Loucy (cell line): ENCODE data around the gene ANO1.
A peak's percentile ranks its signal among the peaks of the same experiment; 100 is the strongest.

Experiments
- H2AFZ ChIP-seq: fragments of 200-600 bp; sonication (generic); 2 replicates; pipeline ENCODE4 v1.6.0; 2016; ENCODE audit warnings: antibody characterized with exemption, mild to moderate bottlenecking, low read length, moderate library complexity
- H3F3A ChIP-seq: fragments of 200-600 bp; 2 replicates; pipeline ENCODE4 v1.6.0; 2016; ENCODE audit warnings: antibody characterized with exemption, low read depth, mild to moderate bottlenecking
- H3K27me3 ChIP-seq: fragments of 200-600 bp; sonication (generic); 2 replicates; pipeline ENCODE4 v1.6.1; 2014; ENCODE audit warnings: low read length, mild to moderate bottlenecking; ENCODE audit not compliant: insufficient read depth, poor library complexity, severe bottlenecking
- H3K36me3 ChIP-seq: fragments of 200-600 bp; sonication (generic); 2 replicates; pipeline ENCODE4 v1.6.1; 2016; ENCODE audit warnings: low read length; ENCODE audit not compliant: insufficient read depth
- H3K4me1 ChIP-seq: fragments of 200-600 bp; sonication (generic); 2 replicates; pipeline ENCODE4 v1.5.1; 2014; ENCODE audit warnings: low read length, mild to moderate bottlenecking; ENCODE audit not compliant: insufficient read depth, poor library complexity, severe bottlenecking
- H3K4me2 ChIP-seq: fragments of 200-600 bp; sonication (generic); 2 replicates; pipeline ENCODE4 v1.6.0; 2014; ENCODE audit warnings: antibody characterized with exemption, low read length, low read depth, mild to moderate bottlenecking; ENCODE audit not compliant: poor library complexity, severe bottlenecking
- H3K4me3 ChIP-seq: fragments of 200-600 bp; sonication (generic); 2 replicates; pipeline ENCODE4 v1.5.1; 2014; ENCODE audit warnings: low read length, mild to moderate bottlenecking, mixed read lengths; ENCODE audit not compliant: poor library complexity, severe bottlenecking
- H3K79me2 ChIP-seq: fragments of 200-600 bp; sonication (generic); 2 replicates; pipeline ENCODE4 v1.6.1; 2014; ENCODE audit warnings: low read length; ENCODE audit not compliant: insufficient read depth
- H3K9ac ChIP-seq: fragments of 200-600 bp; sonication (generic); 2 replicates; pipeline ENCODE4 v1.6.0; 2014; ENCODE audit warnings: mild to moderate bottlenecking, low read depth, low read length, moderate library complexity; ENCODE audit not compliant: poor library complexity, severe bottlenecking
- H3K9me2 ChIP-seq: fragments of 200-600 bp; sonication (generic); replicated peaks from 2 replicates; pipeline ENCODE4 v1.6.1; 2016; ENCODE audit warnings: low read depth, low read length, mixed read lengths
- H3K9me3 ChIP-seq: fragments of 200-600 bp; sonication (generic); 2 replicates; pipeline ENCODE4 v1.6.1; 2014; ENCODE audit warnings: mild to moderate bottlenecking, antibody characterized with exemption, low read length, low read depth; ENCODE audit not compliant: insufficient read depth
- H4K20me1 ChIP-seq: fragments of 200-600 bp; sonication (generic); 2 replicates; pipeline ENCODE4 v1.6.0; 2014; ENCODE audit warnings: antibody characterized with exemption, low read length, mild to moderate bottlenecking; ENCODE audit not compliant: insufficient read depth, poor library complexity, severe bottlenecking
- CTCF ChIP-seq: fragments of 200-600 bp; sonication (generic); conservative IDR thresholded peaks from 2 replicates; pipeline ENCODE4 v1.5.1; 2014; ENCODE audit warnings: mild to moderate bottlenecking, antibody characterized with exemption, low read length
- EZH2phosphoT487 ChIP-seq: fragments of 200-600 bp; IDR thresholded peaks from 2 replicates; pipeline ENCODE4 v1.6.1; 2018; ENCODE audit warnings: antibody characterized with exemption, mild to moderate bottlenecking, moderate library complexity, borderline replicate concordance

ANO1 gene

DNA sequence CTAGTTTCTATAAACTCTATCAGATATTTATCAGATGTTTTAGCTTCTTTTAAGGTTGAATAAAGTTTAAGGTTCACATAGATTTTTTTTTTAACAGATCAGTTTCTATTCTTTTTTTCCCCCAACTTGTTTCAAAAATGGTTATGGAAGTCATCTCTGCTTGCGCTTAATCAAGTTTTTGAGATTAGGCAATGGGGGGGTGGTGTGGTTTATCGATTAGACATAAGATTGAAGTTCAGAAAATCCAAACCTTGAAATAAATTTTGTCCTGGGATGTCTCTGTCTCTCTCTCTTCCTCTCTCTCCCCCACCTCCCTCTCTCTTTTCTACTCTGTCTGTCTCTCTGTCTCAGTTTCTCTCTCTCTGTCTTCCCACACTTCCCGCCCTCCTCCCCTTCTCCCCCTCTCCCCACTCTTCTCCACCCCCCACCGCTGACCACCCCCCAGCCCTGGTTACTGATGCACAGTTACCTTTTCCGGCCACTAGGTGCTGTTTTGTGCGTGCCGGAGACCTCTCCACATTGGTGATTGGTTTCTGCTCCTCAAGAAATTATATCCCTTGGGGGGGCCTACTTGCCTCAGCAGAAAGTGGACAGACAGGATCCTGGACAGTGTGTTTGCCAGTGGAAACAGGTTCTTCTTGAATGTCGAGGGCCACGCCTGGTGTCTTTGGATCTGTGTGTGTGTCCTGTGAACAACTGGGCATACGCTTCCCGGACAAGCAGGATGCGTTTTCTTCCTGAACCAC is 29.7 kb upstream of the ANO1 start:
- H3K36me3 ChIP-seq, result no peaks in the 10 kb centered on the region
- H3K9me2 ChIP-seq, result no peaks in the 10 kb centered on the region
- no peaks in the 10 kb centered on the region for H3K4me1 ChIP-seq
- no peaks in the 10 kb centered on the region for H3K79me2 ChIP-seq
- no peaks in the 10 kb centered on the region for H4K20me1 ChIP-seq
- TF ChIP-seq CTCF, result peak; percentile 57
- no peak for TF ChIP-seq EZH2phosphoT487
- no peak overlapping the region for H3K4me3 ChIP-seq
- no peak overlapping the region for H3K9ac ChIP-seq
- H3K9me3 ChIP-seq, result peaks cover 6% of the 10 kb centered on the region; the same call in 1 of the 2 replicates
- no peaks in the 10 kb centered on the region for H3F3A ChIP-seq
- no peak overlapping the region for H3K4me2 ChIP-seq
- no peaks in the 10 kb centered on the region for H3K27me3 ChIP-seq
- H2AFZ ChIP-seq, result no peak overlapping the region

GRCh38 chr11:70049045-70049444 is 29.1 kb upstream of the ANO1 start:
- H4K20me1 ChIP-seq, result no peaks in the 10 kb centered on the region
- no peak overlapping the region for H2AFZ ChIP-seq
- no peaks in the 10 kb centered on the region for H3K9me2 ChIP-seq
- H3K79me2 ChIP-seq, result no peaks in the 10 kb centered on the region
- no peaks in the 10 kb centered on the region for H3K4me1 ChIP-seq
- no peak overlapping the region for H3K4me3 ChIP-seq
- no peaks in the 10 kb centered on the region for H3F3A ChIP-seq
- no peak overlapping the region for H3K4me2 ChIP-seq
- H3K27me3 ChIP-seq, result no peaks in the 10 kb centered on the region
- TF ChIP-seq CTCF, result no peak
- no peak for TF ChIP-seq EZH2phosphoT487
- 0 out of 2 replicates have a peak, but pooled peaks cover under 1% of the 10 kb centered on the region for H3K9me3 ChIP-seq
- no peaks in the 10 kb centered on the region for H3K36me3 ChIP-seq
- no peak overlapping the region for H3K9ac ChIP-seq

GRCh38 chr11:70050243-70050642 is 27.9 kb upstream of the ANO1 start:
- Histone ChIP-seq H3F3A (no peaks in the 10 kb centered on the region), H3K9ac (no peak overlapping the region), H3K36me3 (no peaks in the 10 kb centered on the region), H2AFZ (no peak overlapping the region), H3K4me2 (no peak overlapping the region), H3K9me2 (no peaks in the 10 kb centered on the region), H3K79me2 (no peaks in the 10 kb centered on the region), H3K4me1 (no peaks in the 10 kb centered on the region), H4K20me1 (no peaks in the 10 kb centered on the region), H3K4me3 (no peak overlapping the region), H3K27me3 (no peaks in the 10 kb centered on the region), H3K9me3 (no peaks in the 10 kb centered on the region)
- TF ChIP-seq CTCF, result no peak
- TF ChIP-seq EZH2phosphoT487, result no peak
